NCI-H82 (cell line): ENCODE measurements around the gene FDX1.

Experiments used
- DNase-seq: peaks from one replicate; lab custom pipeline; 2025; lab: John Stamatoyannopoulos, UW

Gene FDX1

DNA sequence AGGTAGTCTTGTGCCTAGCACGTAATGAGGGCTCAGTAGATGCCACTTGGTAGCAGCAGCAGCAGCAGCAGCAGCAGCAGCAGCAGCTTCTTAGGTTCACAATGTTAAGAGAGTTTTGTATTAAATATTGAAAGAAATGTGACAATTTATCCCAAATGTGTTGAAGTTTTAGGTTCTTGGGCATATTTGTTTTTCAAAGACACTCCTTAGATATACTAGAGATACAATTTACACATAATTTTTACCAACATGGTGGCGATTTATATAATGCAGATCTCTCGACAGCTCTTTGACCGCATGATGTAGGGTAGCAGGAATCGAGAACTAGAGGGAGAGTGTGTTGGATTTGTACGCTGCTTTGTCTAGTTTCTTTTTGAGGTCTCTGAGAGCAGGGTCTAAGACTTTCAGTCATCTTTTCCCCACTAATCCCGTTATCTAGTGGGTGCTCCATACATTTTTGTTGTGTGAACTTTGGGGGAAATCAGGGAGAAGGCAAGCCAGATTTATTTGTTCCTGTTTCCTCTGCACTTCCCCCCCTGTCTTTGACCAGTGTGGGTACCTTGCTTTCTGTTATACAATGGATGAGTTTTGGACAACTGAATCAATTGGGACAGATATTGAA lies 1.4 kb downstream of the FDX1 start:
- DNase-seq: peak; percentile 12

DNA sequence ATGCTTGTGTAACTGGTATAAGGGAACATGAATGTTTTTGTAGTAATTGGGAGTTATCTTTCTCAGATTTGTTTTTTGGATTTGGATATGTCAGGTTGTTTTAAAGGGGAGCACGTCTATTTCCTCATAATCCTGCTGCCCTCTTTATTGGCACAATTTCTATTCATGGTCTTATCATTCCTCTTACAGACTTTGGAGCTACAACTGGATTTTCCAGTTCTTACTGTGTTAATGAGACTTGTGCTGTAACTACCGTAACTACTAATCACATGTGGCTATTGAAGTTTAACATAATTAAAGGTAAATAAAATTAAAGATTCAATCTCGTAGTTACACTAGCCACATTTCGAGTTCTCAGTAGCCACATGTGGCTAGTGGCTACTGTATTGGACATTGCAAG lies 1.9 kb downstream of the FDX1 start:
- no peak for DNase-seq

DNA sequence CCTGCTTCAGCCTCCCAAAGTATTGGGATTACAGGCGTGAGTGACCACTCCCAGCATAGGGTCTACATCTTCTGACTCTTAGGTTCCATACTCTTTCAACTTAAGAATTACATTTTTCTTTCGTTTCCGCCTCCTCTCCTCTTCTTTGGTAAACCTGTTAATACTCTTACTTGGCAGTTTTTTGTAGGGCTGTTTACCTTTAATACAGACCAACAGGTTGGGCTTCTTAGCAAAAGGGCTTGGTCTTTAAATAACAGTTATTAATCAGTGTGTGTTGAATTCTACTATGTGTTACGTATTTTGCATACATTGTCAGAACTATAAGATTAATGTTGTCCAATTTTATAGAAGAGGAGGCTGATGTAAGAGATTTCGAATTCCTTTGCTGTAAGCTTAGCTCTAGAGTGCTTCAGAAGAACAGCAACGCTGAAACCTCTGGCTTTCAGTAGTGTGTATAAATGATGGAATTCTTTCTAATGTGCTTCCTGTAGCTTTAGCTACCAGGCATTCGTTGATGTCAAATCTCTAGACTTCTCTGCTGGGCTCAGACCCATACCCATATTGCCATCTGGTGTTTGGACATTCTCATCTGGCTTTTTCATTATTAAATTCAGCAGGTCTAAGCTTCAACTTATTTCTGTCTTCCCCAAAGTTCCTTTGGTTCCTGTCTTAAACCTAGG lies 3.1 kb downstream of the FDX1 start:
- DNase-seq: peak; percentile 12

DNA sequence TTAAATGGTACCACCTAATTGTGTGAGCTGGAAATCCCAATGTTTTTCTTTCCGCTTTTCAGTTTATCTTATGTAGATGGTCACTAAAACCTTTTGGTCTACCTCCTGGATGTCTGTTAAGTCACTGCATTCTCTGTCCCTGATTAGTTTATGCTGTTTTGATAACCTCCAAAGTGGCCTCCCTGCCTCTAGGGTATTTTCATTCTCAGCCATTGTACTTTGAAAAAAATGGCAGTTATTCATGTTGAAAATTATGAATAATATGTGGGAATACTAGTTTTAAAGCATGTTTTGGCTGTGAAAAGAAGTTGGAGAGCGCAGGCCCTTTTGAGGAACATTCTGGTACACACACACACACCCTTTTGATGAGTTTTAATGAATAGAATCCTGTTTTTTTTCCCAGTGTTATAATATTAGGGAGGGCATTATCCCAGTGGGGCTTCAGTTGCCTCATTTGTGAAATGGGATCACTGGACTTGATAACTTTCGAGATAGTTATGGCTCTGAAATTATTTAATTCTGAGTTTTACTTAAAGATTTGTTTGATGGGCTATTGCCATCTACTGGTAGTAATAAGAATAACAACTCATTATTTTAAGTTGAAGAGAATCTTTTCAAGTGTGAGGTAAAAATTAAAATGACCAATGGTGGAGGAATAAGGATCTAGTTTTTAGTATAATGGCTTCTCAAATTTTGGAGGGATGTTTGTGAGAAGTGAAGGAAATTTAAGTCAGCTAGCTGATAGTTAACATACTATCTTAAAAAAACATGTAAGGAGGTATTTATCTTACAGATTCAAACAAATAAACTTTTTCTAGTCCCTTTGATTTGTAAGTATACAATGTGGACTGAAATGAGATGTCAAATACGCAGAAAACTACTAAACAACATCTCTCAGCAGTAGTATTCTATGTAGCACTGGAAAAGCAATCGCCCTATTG lies 3.9 kb downstream of the FDX1 start:
- DNase-seq: peak; percentile 34

DNA sequence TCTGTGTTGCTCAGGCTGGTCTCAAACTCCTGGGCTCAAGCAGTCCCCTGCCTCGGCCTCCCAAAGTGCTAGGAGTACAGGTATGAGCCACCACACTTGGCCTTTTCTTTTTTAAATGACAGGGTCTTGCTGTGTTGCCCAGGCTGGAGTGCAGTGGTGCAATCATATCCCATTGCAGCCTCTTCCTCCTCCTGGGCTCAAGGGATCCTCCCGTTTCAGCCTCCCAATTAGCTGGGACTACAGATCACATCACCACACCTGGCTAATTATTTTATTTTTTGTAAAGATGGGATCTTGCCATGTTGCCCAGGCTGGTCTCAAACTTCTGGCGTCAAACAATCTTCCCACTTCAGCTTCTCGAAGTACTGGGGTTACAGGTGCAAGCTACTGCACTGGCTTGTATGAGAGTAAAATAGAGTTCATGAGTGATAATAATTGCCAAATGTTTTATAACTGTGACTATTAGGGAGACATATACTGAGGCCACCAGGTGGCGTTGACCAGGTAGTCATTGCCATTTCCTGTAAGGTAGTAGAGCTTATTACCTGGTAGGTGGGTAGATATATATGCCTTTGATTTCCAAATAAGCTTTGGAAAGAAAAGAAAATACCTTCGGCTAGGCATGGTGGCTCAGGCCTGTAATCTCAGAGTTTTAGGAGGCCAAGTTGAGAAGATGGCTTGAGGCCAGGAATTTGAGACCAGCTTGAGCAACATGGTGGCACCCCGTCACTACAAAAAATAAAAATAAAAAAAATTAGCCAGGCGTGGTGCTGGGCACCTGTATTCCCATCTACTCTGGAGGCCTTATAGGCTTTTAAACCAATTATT lies 5.4 kb downstream of the FDX1 start:
- DNase-seq: peak; percentile 18

DNA sequence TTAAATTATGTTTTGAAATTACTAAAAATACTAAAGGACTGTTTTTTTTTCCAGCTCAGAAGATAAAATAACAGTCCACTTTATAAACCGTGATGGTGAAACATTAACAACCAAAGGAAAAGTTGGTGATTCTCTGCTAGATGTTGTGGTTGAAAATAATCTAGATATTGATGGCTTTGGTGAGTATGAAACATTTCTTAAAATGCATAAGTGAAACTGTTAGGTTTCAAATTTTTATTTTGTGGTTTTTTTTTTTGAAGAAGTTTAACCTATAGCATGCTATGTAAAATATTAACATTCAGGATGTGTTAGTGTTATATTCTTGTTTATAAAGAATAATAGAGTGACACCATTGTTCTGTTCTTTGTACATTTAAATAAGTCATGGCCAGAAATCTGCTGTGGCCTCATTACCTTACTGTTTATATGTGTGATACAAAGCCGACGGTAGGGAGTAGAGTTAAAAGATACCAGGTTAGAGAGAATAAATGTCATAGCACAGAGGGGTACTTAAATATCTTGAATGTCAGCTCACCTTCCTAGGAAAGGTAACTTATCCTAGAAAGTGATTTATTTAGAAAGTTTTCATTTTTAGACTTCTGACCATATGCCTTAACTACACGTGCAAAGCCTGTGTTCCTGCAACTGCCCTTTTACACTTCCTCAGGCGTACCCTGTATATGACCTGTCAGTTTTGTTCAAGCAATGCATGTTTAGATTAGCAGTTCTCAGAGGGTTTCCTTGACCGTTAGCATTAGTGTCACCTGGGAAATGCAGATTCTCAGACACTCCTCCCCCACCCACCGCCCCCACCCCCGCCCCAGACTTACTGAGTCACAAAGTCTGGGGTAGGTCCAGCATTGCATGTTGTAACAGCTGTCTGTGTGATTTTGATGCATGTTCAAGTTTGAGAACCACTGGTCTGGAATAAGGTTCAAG lies 6.3 kb downstream of the FDX1 start:
- no peak for DNase-seq

DNA sequence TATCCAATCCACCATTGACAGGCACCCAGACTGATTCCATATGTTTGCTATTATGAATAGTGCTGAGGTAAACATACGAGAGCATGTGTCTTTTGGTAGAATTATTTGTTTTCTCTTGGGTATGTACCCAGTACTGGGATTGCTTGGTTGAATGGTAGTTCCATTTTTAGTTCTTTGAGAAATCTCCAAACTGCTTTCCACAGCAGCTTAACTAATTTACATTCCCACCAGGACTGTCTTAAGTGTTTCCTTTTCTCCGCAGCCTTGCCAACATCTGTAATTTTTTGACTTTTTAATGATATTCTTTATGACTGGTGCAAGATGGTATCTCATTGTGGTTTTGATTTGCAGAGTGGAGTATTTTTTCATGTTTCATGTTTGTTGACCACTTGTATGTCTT lies 8.3 kb downstream of the FDX1 start:
- DNase-seq: no peak

DNA sequence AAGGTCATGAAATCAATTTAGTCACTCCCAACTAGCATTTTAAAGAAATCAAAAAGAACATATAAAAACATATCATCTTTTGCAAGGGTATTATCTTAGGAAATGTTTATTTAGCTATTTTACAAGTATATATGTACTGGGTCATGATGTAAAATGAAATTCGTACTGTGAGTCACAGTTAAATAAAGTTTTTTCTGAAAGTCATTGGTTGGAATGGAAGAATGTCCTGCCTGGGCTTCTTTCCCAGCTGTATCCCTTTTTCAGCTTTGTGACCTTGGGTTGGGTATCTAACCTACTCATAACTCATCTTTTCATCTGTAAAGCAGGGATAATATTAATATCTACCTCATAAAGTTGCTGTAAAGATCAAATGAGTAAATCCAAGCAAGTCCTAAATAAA lies 15.7 kb downstream of the FDX1 start:
- DNase-seq: no peak

DNA sequence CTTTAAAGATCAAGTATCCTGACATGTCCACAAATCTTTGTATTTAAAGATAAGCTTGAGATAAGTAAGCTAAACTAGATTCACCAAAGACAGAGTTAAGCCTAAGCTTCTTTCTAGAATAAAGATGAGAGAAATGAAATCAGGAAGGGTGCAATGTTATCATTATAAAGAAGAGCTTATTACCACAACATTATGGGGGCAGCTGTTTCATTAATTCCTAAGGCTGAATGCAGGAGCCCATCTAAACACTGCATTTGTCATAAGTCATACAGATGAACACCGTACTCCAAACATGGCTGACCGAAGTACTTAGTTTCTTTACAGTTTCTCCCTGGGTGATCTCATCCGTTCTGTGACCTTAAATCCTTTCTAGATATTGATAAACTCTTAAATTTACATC lies 16.3 kb downstream of the FDX1 start:
- DNase-seq: peak; percentile 68

DNA sequence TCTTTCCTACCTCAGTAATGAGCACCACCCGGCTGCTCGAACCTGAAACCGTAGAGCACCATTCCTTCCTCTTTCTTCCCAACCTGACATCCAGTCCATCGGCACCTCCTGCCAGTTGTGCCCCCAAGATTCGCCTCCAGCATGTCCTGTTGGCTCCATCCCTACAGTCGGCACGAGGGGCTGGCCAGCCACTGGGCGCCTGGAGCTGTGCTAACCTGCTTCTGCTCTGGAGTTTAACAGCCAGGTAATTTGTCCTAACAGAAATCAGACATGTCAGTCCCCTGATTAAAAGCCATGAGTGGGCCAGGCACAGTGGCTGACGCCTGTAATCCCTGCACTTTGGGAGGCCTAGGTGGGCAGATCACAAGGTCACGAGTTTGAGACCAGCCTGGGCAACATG lies 16.8 kb downstream of the FDX1 start:
- DNase-seq: no peak

DNA sequence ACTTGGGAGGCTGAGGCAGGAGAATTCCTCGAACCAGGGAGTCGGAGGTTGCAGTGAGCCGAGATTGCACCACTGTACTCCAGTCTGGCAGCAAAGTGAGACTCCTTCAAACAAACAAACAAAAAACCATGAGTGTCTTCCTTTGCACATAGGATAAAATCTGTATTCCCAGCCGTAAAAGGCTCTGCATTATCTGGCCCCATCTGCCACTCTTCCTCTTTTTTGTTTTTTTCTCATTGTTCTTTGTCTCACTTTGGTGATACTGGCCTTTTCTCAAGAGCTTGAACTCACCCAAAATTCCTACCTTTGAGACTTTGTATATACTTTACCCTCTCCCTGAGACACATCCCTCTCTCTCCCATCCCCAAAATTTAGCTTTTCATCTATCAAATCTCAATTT lies 17.6 kb downstream of the FDX1 start:
- no peak for DNase-seq

DNA sequence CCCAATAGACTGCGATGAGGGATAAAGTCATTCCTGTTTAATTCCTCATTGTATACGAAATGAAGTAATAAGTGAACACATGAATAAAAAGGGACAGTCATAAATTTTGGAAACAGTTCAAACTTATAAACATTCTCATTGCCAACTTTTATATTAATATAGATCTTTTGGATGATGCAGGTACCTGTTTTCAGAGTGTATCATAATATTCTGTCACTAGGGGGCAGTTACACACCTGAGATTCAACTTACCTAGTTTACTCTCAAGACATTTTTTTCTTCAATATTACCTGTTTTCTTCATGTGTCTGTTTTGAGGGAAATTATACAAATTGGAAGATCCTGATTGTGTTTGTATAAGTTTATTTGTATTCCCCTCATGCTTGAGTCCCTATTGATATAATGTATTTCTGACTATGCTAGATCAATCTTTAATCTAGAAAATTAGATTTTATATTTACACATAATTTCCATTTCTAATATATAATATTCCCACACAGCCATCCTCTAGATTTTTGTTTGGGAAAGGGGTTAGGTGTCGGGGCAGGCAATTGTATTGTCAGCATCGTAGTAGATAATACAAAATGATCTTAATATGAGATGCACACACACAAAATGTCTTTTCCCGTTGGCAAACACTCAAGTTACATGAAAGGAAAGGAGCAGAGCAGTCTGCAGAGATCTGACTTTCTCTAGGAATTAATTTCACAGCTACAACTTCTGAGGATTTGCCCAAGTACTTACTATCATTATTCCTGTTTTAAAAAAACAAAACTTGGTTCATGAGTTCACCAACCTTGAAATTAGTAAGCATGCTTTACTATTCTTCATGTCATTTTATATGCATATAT lies 18.4 kb downstream of the FDX1 start:
- DNase-seq: peak; percentile 17

DNA sequence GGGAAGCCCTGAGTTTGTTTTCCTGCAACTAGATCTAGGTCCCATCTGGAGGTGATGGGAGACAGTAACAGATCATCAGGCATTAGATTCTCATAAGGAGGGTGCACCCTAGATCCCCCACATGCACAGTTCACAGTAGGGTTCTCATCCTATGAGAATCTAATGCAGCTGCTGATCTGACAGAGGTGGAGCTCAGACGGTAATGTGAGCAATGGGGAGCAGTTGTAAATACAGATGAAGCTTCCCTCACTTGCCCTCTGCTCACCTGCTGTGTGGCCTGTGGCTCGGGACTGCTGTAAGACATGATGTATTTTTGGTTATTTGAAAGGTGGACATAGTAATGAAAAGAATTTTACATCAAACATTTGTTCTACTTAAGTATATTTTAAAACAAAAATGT lies 20.5 kb downstream of the FDX1 start:
- no peak for DNase-seq

DNA sequence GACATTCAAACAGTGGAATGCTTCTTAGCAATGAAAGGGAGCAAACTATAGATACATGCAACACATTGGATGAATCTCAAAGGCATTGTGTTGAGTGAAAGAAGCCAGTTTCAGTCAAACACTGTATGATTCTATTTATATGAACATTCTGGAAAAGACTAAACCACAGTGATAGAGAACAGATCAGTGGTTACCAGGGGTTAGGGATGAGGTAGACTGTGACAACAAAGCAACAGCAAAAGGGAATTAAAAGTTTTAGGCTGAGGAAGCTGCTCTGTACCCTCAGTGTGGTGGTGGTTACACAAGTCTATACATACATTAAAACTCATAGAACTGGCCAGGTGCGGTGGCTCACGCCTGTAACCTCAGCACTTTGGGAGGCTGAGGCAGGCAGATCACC lies 23.0 kb downstream of the FDX1 start:
- no peak for DNase-seq

DNA sequence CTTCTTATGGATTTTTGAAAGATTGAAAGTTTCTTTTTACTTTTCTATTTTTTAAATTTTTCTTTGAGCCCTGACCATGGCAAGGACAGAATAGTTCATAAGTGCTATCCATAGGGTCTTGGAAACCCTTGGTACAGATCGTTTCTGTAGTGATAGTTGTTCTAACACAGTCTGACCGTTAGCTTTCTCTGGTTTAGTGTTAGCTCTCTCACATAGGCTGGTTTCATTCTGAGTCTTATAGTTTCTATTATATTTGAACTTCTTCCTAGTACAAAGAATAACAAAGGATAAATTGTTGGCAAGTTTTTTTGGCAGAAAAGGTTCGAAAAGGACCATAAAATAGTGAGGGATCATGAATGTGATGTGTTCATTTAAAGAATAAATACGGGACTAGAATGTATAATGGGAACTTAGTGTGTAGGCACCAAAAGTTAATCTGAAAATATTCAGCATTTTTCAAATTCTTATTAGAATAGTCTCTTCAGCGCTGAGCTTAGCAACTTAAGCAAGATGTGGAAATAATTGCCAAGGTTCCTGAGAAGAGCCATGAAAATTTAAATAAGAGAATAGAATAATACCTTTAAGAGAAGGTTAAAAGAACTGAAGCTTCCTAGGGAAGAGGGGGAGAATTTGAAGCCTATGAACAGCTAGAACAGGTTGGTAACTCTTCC lies 24.1 kb downstream of the FDX1 start:
- no peak for DNase-seq

DNA sequence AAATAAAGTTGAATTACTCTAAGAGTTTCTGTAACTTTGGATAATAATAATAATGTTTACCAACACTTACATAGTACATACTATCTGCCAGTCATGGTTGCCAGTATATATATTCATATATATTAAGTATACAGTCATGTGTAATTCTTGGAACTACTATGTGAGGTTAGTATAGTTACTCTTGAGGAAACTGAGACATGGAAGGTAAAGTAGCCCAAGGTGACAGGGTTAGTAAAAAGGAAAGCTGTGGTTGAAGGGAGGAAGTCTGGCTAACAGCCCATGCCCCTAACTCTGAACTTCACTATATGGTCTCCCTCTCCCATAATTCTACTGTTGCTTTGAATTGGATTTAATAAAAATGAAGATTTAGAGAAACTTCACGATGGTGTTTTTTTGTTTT lies 24.9 kb downstream of the FDX1 start:
- DNase-seq: no peak

DNA sequence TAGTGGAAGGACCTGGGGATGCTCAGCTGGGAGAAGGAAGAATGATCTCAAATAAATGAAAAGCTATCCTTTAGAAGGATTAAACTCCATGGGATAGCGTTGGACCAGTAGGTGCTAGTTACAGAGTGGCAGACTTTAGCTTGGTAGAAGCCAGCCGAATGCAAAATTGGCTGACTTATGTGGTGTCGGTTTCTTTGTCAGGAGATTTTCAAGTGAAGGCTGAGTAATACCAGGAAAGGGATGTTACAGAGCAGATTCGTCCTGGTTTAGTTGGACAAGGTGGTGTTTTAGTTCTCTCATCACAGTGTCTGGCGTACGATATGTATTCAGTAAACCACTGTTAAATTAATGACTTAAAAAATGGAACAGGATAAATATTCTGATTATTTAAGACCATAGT lies 26.0 kb downstream of the FDX1 start:
- no peak for DNase-seq

DNA sequence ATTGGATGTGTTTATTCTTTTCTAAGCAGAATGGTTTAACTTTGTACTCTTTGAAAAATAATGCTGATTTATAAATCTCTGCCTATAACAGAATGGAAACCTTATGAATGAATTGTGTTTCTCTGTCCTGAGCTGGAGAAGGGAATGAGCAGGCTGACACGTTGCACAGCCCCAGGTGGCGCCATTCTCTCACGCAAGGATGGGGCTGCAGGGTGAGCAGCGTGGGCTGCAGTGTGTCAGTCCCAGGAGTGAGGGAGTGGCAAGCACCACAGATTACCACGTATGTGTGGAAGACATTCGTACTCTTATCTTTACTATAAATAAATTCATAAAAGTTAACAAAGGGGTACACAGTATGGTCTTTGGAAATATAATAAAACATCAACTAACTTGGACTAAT lies 33.4 kb downstream of the FDX1 start:
- peak; percentile 82 for DNase-seq

DNA sequence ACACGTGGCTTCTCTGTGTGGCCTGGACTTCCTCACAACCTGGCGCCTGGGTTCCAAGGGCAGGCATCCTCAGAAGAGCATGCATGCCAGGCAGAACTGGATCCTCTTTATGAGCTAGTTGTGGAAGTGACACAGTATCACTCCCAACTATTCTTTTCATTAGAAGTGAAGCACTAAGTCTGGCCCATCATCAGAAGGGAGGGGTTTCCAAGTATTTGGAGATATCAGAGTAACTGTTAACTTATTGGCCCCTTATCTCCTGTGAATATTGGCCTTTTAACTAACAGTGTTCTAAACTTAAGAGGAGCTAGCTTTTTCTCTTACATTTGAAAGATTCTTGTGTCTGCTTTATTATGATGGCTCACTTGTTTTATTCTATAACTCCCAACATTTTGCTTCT lies 35.5 kb downstream of the FDX1 start:
- no peak for DNase-seq

DNA sequence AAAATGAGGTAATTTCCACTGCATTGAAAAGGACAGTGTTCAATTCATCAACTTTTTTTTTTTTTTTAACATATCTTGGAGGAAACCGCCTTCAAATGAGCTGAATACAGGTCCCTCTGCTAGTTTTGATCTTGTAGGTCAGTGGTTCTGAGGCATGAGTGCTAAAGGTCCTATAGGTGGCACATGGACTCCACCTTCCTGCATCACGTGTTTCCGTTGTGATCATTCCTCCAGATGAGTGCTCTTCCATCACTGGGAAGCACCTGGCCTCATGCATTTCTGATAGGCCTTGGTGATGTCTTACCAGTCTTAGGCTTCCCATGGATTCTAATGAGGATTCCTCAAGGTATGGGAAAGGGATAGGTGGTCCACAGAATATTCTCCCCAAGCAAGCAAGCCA lies 37.8 kb downstream of the FDX1 start:
- peak; percentile 32 for DNase-seq
